K562 (cell line): ENCODE measurements around the gene RPS6KA4. TPM values are rescaled to one million over a fixed set of nuclear protein-coding genes. Genes with fewer than 3 reads are reported as not detected.

Experiments used
- ATF7 ChIP-seq: fragments of 450-650 bp; IDR thresholded peaks from 2 replicates; pipeline ENCODE4 v1.7.1; 2014; ENCODE audit warnings: mild to moderate bottlenecking, moderate library complexity
- BCOR ChIP-seq: fragments of 450-650 bp; IDR thresholded peaks from 2 replicates; pipeline ENCODE4 v1.6.1; 2016
- DEAF1 ChIP-seq: fragments of 450-650 bp; formaldehyde crosslinking; IDR thresholded peaks from 2 replicates; pipeline ENCODE4 v1.4.0; 2020; ENCODE audit warnings: mild to moderate bottlenecking, moderate library complexity
- HMGN3 ChIP-seq: IDR thresholded peaks from 2 replicates; pipeline ENCODE4 v1.6.1; 2011; ENCODE audit warnings: borderline replicate concordance, low read depth, mild to moderate bottlenecking, mixed read lengths, low read length; ENCODE audit not compliant: insufficient read length; ENCODE audit errors: extremely low read depth
- MAFK ChIP-seq: IDR thresholded peaks from 2 replicates; pipeline ENCODE4 v1.6.1; 2011; ENCODE audit warnings: low read length, improper control_type of control experiment
- PHB2 ChIP-seq: fragments of 450-650 bp; IDR thresholded peaks from 2 replicates; pipeline ENCODE4 v1.6.1; 2017; ENCODE audit warnings: low read depth
- PHF21A ChIP-seq: fragments of 450-650 bp; IDR thresholded peaks from 2 replicates; pipeline ENCODE4 v1.6.1; 2017; ENCODE audit warnings: low read depth, borderline replicate concordance
- RAD21 ChIP-seq, 2 experiments: fragments of 250-450 bp in 1 of 2; fragments of 450-650 bp in 1 of 2; sonication (Bioruptor Pico) in 1 of 2; formaldehyde crosslinking in 1 of 2; IDR thresholded peaks in 1 of 2; conservative IDR thresholded peaks in 1 of 2; 2 replicates each; pipeline versions ENCODE4 v1.4.0 to v1.8.0; 2020 to 2022; ENCODE audit warnings: mild to moderate bottlenecking in 2 of 2, moderate library complexity in 1 of 2
- RNF2 ChIP-seq: sonication (generic); IDR thresholded peaks from 2 replicates; pipeline ENCODE4 v1.6.1; 2016
- STAG1 ChIP-seq: sonication (generic); formaldehyde crosslinking; IDR thresholded peaks from 2 replicates; pipeline ENCODE4 v1.5.0; 2020; ENCODE audit warnings: missing genetic modification reagents, borderline replicate concordance
- THRB ChIP-seq: fragments of 450-650 bp; formaldehyde crosslinking; conservative IDR thresholded peaks from 2 replicates; pipeline ENCODE4 v1.4.0; 2022; ENCODE audit warnings: mild to moderate bottlenecking, missing genetic modification characterization
- ZBTB9 ChIP-seq: fragments of 450-650 bp; formaldehyde crosslinking; IDR thresholded peaks from 2 replicates; pipeline ENCODE4 v1.4.0; 2020; ENCODE audit warnings: mild to moderate bottlenecking, moderate library complexity
- ZNF174 ChIP-seq: fragments of 250-450 bp; sonication (Bioruptor Pico); IDR thresholded peaks from 2 replicates; pipeline ENCODE4 v1.4.0; 2020; ENCODE audit warnings: mild to moderate bottlenecking
- ZNF384 ChIP-seq: IDR thresholded peaks from 2 replicates; pipeline ENCODE4 v1.6.1; 2012; ENCODE audit warnings: low read depth, low read length, improper control_type of control experiment
- ZNF408 ChIP-seq: fragments of 250-450 bp; sonication (Bioruptor Pico); IDR thresholded peaks from 2 replicates; pipeline ENCODE4 v1.4.0; 2020; ENCODE audit warnings: low read depth, mild to moderate bottlenecking, moderate library complexity
- ZNF644 ChIP-seq: fragments of 200-800 bp; sonication (Bioruptor generic); IDR thresholded peaks from 2 replicates; pipeline ENCODE4 v1.6.1; 2016; ENCODE audit warnings: low read depth, missing genetic modification characterization, missing compliant biosample characterization
- ZNF740 ChIP-seq, 3 experiments: fragments of 200-800 bp in 1 of 3; sonication (Bioruptor generic) in 1 of 3; sonication (generic) in 1 of 3; formaldehyde crosslinking in 1 of 3; IDR thresholded peaks; 2 replicates each; pipeline versions ENCODE4 v1.6.1 to v1.8.0; 2016 to 2022; ENCODE audit warnings: mild to moderate bottlenecking in 2 of 3, missing compliant biosample characterization in 2 of 3, missing genetic modification characterization in 2 of 3, missing genetic modification reagents in 1 of 3
- ZNF830 ChIP-seq: fragments of 250-450 bp; sonication (Bioruptor Pico); IDR thresholded peaks from 2 replicates; pipeline ENCODE4 v1.5.0; 2021; ENCODE audit warnings: mild to moderate bottlenecking
- polyA plus RNA-seq, 8 experiments: library from polyadenylated mRNA; depleted of rRNA in 4 of 8; stranded (reverse) in 5 of 8; unstranded in 3 of 8; fragments of >200 nt; fragmentation: Nextera tagmentation in 2 of 8; fragmentation: Illumina TruSeq in 1 of 8; extraction: Ambion mirVana in 2 of 8; extraction: Trizol in 1 of 8; gene quantifications; 2 replicates each; pipeline versions ENCODE4 v1.2.1 to v1.2.3, GENCODE V29; 2011 to 2014; ENCODE audit warnings: inconsistent platforms in 1 of 8, missing spikeins in 1 of 8
- total RNA-seq, 7 experiments: library from RNA; depleted of rRNA in 6 of 7; stranded (reverse); fragments of >200 nt in 6 of 7; fragmentation: Illumina TruSeq in 2 of 7; extraction: Trizol in 2 of 7; gene quantifications; 2 replicates each; pipeline versions ENCODE4 v1.2.1 to v1.2.3, GENCODE V29; 2011 to 2021; ENCODE audit warnings: low replicate concordance in 1 of 7

The RPS6KA4 gene
- total and polyA plus RNA-seq, 9 of the 15 experiments (the other 6 are each of a cell fraction or from before 2014, with no cell fraction given) = 0.15 to 23.8 (median 9.8) TPM

GRCh38 chr11:64355078-64355940 lies 3.7 kb upstream of the RPS6KA4 start (continued):
- TF ChIP-seq PHF21A = 0 out of 2 replicates have a peak, but pooled peaks have one; percentile 30
- TF ChIP-seq HMGN3 = peak; percentile 85
- peak; percentile 22 for TF ChIP-seq ZNF740 (CRISPR knock-in tag; IDR thresholded peaks at IDR 0.05)
- TF ChIP-seq ZNF740 (tag; IDR thresholded peaks at IDR 0.05) = peak in 1 of 2 experiments; percentile 26; a peak in 1 of 4 replicates
- TF ChIP-seq ATF7 = peak; percentile 85
- TF ChIP-seq DEAF1 = peak; percentile 88
- TF ChIP-seq PHB2 = no peak
- TF ChIP-seq RNF2 = peak; percentile 37; the same call in 1 of the 2 replicates
- no peak for TF ChIP-seq THRB (CRISPR knock-in tag)
- TF ChIP-seq STAG1 (CRISPR knock-in tag) = peak; percentile 62; the same call in 1 of the 2 replicates
- TF ChIP-seq MAFK = peak; percentile 8; the same call in 1 of the 2 replicates
- peak; percentile 92 to 94 for TF ChIP-seq RAD21 (CRISPR knock-in tag; conservative IDR thresholded peaks at IDR 0.05 in 1 of 2, IDR thresholded peaks at IDR 0.05 in 1 of 2)
- TF ChIP-seq ZNF408 = no peak
- peak; percentile 38; the same call in 1 of the 2 replicates for TF ChIP-seq BCOR
- no peak for TF ChIP-seq ZNF384
- no peak for TF ChIP-seq ZNF174
- TF ChIP-seq ZNF830 = no peak
- TF ChIP-seq ZBTB9 (CRISPR knock-in tag) = peak; percentile 78
- 0 out of 2 replicates have a peak, but pooled peaks have one; percentile 66 for TF ChIP-seq ZNF644 (tag)
